ENCODE data around the gene BMF. TPM values are rescaled to one million over a fixed set of nuclear protein-coding genes. Genes with fewer than 3 reads are reported as not detected.
A peak's percentile ranks its signal among the peaks of the same experiment; 100 is the strongest.

Gene BMF
- total and polyA plus RNA-seq, 2 donors (not counting 3 experiments of a cell fraction or from before 2014, with no cell fraction given) = 8.6 to 9.8 TPM

GRCh38 chr15:40082195-40082883 is 26.3 kb downstream of the BMF start:
- intact Hi-C loops (cut with micrococcal nuclease) (no loop called here), dilution Hi-C loops (cut with MboI; ENCODE audit: extremely low pct_ligation_motif_present, low sequenced_read_pairs) (no loop called here)
- peak overlapping the region; percentile 64 for H3K4me2 ChIP-seq (ENCODE audit: insufficient read depth, low read length)
- peak overlapping the region; percentile 81 for H3K27ac ChIP-seq (ENCODE audit: insufficient read depth, low read depth, low read length)
- no peak for FAIRE-seq
- H3K9ac ChIP-seq (replicated peaks; ENCODE audit: extremely low read depth, insufficient read depth, low read length) = peak overlapping the region; percentile 67
- H3K4me1 ChIP-seq (ENCODE audit: control insufficient read depth, extremely low read depth, insufficient read depth, low read length) = peaks cover 28% of the 10 kb centered on the region
- H3K79me2 ChIP-seq (ENCODE audit: control insufficient read depth, insufficient read depth, low read length) = no peaks in the 10 kb centered on the region
- ChIA-PET CTCF (interaction anchor here (0.8 to 2.2 kb wide), 9 partner anchors 16 to 197 kb away, joined by 3 to 12 read pairs (median 6); partner anchors contain the start of gene BMF), POLR2A (interaction anchor here (0.6 to 1.3 kb wide), 3 partner anchors 14 to 21 kb away, joined by 4 to 6 read pairs (median 4); no protein-coding TSS in a partner anchor)
- H3K9me1 ChIP-seq (replicated peaks; ENCODE audit: control insufficient read depth, extremely low read depth, insufficient read depth, low read length) = no peaks in the 10 kb centered on the region
- peak overlapping the region; percentile 16 for H2AFZ ChIP-seq (ENCODE audit: low read depth, low read length)
- H3K9me3 ChIP-seq (replicated peaks; ENCODE audit: control insufficient read depth, insufficient read depth, low read length) = no peaks in the 10 kb centered on the region
- DNase-seq (ENCODE audit: low read depth, low spot score) = peak; percentile 24
- no peaks in the 10 kb centered on the region for H4K20me1 ChIP-seq (replicated peaks; ENCODE audit: control insufficient read depth, extremely low read depth, insufficient read depth, low read length)
- no peak overlapping the region for H3K4me3 ChIP-seq (replicated peaks in 1 of 3; ENCODE audit: insufficient read depth in 1 of 3, low read depth in 1 of 3, low read length in 3 of 3)
- no peaks in the 10 kb centered on the region for H3K27me3 ChIP-seq (ENCODE audit: control insufficient read depth in 2 of 2, insufficient read depth in 2 of 2, low read length in 2 of 2)
- TF ChIP-seq CTCF (IDR thresholded peaks at IDR 0.05; ENCODE audit: extremely low read depth in 1 of 2, insufficient read depth in 1 of 2, low read depth in 1 of 2, low read length in 2 of 2) = no peak
- no peak for TF ChIP-seq GATA2 (IDR thresholded peaks at IDR 0.05; ENCODE audit: insufficient read depth, insufficient read length, low read depth, low read length)
- no peak for TF ChIP-seq JUN (IDR thresholded peaks at IDR 0.05; ENCODE audit: borderline replicate concordance, insufficient read depth, insufficient read length, low read depth)
- no peak for TF ChIP-seq FOS (IDR thresholded peaks at IDR 0.05; ENCODE audit: borderline replicate concordance, insufficient read depth, low read length)
- no peak for TF ChIP-seq EZH2 (IDR thresholded peaks at IDR 0.05; ENCODE audit: borderline replicate concordance, low read depth, low read length, severe bottlenecking)
- TF ChIP-seq MAX (IDR thresholded peaks at IDR 0.05; ENCODE audit: insufficient read depth, insufficient read length) = no peak
- TF ChIP-seq POLR2A (IDR thresholded peaks at IDR 0.05; ENCODE audit: low read depth, low read length) = no peak
- no peaks in the 10 kb centered on the region for H3K36me3 ChIP-seq (ENCODE audit: control insufficient read depth in 2 of 2, extremely low read depth in 1 of 2, insufficient read depth in 2 of 2, low read length in 2 of 2)
- BruUV-seq (replicated peaks) = TSS peak; percentile 83

Data from endothelial cell of umbilical vein (primary cell).